AG10803 (cell line): ENCODE results near the gene PRRT4.

Experiments
- DNase-seq: peaks from one replicate; pipeline ENCODE4 v3.0.0; 2010; ENCODE audit warnings: low read depth
- H3K4me3 ChIP-seq: 2 replicates; pipeline ENCODE4 v1.5.1; 2011; ENCODE audit warnings: mild to moderate bottlenecking, low read length, control low read depth
- TF ChIP-seq, protein P1 (sequence below): conservative IDR thresholded peaks from 2 replicates; pipeline ENCODE4 v1.5.1; 2011; ENCODE audit warnings: mild to moderate bottlenecking, low read length, control low read depth, inconsistent platforms

PRRT4 gene

DNA sequence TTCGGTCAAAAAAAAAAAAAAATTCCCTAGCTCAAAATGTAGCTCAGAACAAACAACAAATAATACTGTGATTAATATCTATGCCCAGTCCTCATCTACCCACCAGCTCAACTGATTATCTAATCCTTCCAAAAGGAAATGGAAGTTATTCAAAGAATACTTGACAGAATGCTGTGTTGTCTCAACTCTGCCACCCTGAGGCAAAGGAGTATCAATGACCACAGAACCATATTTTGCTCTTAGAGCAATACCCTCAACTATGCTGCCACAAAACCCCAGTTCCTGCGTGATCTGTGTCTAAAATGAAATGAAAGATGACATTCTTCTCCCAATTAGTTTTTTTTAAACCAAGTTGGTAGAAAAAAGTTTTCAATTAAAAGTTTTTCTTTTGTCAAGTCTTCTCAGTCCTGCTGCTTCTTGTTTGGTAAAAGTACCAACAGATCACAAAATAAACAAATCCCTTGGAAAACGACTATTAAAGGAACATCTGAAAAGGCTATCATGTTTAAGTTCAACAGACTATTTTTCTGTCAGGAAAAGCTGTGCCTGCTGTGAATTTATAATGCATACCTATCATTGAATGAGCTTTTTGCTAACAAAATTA lies 39.3 kb downstream of the PRRT4 start:
- peak; percentile 77 for DNase-seq
- TF ChIP-seq, protein P1, sequence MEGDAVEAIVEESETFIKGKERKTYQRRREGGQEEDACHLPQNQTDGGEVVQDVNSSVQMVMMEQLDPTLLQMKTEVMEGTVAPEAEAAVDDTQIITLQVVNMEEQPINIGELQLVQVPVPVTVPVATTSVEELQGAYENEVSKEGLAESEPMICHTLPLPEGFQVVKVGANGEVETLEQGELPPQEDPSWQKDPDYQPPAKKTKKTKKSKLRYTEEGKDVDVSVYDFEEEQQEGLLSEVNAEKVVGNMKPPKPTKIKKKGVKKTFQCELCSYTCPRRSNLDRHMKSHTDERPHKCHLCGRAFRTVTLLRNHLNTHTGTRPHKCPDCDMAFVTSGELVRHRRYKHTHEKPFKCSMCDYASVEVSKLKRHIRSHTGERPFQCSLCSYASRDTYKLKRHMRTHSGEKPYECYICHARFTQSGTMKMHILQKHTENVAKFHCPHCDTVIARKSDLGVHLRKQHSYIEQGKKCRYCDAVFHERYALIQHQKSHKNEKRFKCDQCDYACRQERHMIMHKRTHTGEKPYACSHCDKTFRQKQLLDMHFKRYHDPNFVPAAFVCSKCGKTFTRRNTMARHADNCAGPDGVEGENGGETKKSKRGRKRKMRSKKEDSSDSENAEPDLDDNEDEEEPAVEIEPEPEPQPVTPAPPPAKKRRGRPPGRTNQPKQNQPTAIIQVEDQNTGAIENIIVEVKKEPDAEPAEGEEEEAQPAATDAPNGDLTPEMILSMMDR, result peak; percentile 77
- H3K4me3 ChIP-seq, result no peak overlapping the region

DNA sequence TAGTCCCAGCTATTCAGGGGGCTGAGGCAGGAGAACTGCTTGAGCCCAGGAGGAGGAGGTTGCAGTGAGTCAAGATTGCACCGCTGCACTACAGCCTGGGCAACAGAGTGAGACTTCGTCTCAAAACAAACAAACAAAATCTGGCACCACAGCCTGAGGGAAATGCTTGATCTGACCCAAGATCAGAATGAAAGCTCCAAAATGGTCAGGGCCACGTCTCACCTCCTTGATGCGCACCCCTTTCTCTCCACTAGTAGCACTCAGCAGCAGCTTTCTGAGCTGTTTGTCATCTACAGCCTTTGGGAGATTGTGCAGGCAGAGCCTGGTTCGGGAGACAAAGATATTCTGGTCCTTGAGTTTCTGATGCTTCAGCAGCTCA lies 40.5 kb downstream of the PRRT4 start:
- TF ChIP-seq, protein P1, result no peak
- no peak overlapping the region for H3K4me3 ChIP-seq
- no peak for DNase-seq

DNA sequence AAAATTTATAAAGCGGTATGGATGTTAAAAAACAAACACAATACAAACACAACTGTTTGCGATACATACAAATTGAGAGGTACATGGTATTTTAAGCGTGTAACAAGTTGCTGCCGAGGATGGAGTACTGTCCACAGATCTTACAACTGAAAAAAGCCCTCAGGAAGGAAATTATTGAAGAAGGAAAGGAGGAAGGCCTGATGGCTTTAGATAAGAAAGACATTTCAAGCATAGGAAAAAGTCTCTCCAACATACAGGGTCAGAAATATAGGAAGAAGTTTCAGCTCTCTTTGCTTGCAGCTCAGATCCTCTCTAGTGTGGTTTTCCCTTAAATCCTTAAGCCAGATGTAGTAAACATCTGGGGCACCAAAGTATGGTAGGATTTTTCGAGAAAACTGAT lies 42.8 kb downstream of the PRRT4 start:
- TF ChIP-seq, protein P1, result no peak
- DNase-seq, result no peak

DNA sequence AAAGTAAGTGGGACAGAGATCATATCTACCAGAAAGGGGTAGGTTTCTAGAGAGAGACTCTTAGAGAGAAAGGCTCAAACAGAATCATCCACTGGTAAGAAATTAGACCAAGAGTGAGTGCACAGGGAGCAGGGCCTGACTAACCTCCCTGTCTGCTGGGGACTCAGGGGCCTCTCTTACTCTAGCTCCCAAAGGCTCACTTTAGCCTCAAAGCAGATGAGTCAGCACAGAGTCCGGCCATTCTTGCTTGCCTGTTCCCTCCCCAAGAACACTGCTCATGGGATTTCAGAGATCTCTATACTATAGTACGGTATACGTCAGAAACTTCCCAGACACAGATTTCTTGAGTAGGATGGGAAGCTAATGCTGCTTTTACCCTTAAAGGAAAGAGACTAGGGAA lies 50.5 kb downstream of the PRRT4 start:
- DNase-seq, result no peak
- no peak overlapping the region for H3K4me3 ChIP-seq
- TF ChIP-seq, protein P1, result no peak

More for the DNA sequence above, 42.8 kb downstream of the PRRT4 start:
- H3K4me3 ChIP-seq, result no peak overlapping the region

DNA sequence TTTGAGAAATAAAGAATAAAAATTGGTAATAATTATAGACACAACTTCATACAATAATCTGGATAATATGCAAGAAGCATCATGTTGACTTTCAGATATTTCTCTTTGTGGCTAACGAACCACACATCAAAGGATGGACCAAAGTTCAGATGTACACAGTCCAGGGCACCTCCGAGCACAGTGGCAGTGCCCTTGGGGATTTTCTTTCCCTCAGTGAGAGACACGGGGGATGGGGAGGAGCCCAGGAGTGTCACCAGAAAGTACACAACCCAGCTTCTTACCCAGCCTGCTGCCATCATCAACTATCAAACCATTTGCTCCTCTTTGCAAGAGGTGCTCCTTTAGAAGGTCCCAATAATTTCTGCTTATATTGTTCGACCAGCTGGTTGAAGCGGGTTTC lies 51.0 kb downstream of the PRRT4 start:
- no peak overlapping the region for H3K4me3 ChIP-seq
- TF ChIP-seq, protein P1, result no peak
- DNase-seq, result no peak

DNA sequence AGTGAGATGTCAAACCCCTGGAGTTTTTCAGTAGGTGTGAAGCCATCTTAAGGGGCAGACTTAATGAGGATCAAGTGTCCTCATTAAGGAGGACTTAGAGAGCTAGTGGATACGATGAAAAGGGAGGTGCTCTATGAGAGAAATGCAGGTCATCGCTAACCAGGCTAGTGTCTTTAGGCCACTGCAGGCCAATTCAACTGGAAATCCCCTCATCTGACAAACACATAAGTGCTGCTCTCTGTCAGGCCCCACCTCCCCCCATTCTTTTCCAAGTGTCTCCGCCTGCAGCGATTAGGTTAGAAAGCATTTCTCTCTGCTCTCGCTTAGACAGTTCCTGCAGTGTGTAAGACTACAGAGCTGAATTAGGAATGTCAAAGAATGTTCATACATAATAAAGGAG lies 51.5 kb downstream of the PRRT4 start:
- no peak overlapping the region for H3K4me3 ChIP-seq
- DNase-seq, result no peak
- TF ChIP-seq, protein P1, result no peak

DNA sequence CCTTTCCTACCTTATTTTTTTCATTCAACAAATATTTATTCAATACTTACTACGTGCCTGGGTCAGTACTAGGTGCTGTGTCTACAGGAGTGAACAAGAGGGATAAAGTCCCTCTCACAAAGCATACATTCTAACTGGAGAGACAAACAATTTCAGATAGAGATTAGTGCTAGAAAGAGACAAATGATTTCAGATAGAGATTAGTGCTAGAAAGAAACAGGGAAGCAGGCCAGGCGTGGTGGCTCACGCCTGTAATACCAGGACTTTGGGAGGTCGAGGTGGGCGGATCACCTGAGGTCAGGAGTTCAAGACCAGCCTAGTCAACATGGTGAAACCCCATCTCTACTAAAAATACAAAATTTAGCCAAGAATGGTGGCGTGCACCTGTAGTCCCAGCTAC lies 52.4 kb downstream of the PRRT4 start:
- H3K4me3 ChIP-seq, result no peak overlapping the region
- TF ChIP-seq, protein P1, result no peak
- DNase-seq, result no peak
